Islet precursor cell (in vitro differentiated cells): ENCODE measurements around the gene APBA3.

ENCODE experiments used
- DNase-seq: peaks from one replicate; pipeline ENCODE4 v3.0.0-alpha.2; 2018

APBA3 gene, protein sequence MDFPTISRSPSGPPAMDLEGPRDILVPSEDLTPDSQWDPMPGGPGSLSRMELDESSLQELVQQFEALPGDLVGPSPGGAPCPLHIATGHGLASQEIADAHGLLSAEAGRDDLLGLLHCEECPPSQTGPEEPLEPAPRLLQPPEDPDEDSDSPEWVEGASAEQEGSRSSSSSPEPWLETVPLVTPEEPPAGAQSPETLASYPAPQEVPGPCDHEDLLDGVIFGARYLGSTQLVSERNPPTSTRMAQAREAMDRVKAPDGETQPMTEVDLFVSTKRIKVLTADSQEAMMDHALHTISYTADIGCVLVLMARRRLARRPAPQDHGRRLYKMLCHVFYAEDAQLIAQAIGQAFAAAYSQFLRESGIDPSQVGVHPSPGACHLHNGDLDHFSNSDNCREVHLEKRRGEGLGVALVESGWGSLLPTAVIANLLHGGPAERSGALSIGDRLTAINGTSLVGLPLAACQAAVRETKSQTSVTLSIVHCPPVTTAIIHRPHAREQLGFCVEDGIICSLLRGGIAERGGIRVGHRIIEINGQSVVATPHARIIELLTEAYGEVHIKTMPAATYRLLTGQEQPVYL

DNA sequence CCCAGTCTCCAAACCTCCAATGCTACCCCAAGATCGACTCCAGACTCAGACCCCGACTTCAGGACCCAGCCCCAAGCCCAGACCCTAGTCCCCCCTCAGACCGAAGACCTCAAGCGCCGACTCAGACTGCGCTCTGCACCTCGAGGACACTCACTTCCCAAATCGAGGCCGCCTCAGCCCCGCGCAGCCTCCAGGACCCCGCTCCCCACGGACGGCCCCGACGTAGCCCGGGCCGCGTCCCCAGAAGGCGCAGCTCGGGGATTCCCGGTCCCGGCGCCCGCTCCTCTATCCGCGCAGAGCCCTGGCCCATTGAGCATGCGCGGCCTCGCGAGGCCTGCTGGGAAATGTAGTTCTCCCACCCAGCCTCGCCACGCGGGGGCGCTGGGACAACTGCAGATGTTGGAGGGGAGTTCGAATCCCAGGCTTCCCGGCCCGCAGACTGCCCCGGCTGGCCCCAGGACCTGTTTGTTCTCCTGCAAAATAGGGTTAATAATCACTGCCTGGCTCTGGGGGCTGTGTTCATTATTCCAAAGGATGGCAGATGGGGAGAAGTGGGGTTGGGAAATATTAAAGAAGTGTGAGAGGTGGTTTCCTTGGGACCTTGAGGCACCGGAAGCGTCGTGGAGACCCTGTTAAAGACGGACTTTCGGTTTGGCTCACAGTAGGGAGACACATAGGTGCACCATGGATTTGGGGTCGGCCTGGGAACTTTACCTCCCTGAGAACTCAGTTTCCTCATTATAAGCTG is at the start of gene APBA3:
TSS of gene APBA3 (minus strand) at position 311 of the 748 bp plus-strand sequence. CDS start 1,428 bp downstream, outside the sequence.
- peak; percentile 96 for DNase-seq

DNA sequence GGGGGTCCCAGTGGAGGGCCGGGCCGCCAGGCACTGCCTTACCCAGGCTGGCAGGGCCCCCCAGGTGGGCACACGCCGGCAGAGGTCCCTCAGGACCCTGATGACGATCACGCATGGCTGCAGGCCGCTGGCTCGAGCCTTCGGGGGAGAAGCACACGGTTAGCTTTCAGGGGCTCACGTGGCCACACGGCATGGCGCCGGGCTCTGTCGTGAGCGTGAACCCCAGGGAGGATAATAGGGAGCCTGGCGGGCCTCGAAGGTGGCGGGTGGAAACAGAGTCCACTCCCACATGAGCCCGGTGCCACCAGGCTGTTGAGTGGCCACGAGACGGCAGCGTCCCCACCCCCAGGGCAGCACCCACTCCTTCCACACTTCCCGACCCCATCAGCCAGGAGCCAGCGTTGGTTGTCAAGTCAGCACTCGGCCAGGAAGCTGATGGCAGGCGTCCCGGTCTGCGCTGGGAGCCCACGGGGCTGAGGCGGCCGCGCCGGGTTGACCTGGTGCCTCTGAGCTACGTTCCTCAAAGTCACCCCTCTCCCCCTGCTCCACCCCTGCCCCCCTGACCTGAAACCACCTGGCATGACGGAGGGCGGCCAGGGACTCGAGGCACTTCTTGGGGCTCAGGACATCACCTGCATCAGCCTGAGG is 49.3 kb upstream of the APBA3 start:
- DNase-seq = no peak

DNA sequence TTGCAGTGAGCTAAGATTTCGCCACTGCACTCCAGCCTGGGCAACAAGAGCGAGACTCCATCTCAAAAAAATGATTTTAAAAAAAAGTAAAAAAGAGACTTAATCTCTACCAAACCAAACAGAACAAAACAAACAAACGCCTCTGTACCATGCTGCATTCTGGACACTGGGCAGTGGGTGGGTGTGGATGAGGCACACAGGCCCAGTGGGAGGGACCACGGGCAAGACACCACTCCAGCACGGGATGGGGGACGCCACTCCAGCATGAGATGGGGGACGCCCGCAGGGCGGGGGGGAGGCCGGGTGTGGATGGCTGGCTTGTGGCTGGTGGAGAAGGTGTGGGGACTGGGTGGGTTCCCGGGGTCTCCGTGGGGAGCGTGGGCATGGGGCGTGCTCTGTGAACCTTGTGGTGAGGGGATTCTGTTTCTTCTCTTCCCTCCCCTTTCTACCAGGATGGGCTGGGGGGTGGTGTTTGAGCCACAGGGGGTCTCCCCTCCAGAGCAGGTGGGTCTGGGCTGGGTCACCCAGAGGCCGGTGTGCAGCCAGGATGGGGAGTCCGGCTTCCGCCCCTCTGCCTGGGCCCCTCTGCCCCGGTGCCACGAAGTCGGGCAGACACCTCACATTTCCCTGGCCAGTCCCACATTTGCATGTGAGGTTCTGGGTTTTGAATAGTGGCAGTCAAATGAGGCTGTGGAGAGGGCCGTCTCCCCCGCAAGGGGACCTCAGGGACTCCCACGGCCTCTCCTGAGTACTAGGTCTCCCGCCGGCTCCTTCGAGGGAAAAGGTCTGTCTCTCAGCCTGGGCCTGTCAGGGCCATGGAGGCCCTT is 48.6 kb upstream of the APBA3 start:
- DNase-seq = no peak

DNA sequence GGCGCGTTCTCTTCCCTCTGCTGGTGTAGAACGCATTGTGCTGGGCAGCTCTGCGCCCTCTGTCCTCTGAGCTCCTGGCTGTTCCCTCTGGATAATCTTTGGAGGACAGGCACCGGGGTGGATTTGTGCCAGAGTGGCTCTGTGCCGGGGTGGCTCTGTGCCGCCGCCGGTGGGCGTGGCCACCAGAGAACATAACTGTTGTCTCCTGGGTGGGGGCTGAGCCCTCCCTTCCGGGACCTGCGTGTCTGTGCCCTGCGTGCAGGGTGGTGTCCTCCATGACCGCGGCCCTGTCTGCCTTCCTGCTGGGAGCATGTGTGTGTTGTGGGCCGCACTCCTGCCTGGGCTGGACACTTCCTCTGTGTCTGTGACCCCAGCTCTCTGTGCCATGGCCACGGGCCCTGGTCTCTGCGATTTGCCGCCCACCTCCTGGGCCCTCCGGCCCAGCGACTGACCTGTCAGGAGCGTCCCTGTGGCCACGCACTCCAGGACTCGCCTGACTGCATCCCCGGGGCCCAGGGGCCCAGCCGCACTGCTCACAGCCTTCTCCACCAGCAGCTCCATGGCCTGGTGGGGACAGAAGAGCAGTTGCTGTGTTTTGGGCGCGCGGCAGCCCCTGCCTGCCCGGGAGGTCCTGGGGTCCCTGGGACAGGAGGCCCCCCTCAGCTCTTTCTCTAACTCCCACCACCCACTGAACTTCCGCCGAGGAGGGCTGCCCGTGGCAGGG is 47.1 kb upstream of the APBA3 start:
- no peak for DNase-seq

DNA sequence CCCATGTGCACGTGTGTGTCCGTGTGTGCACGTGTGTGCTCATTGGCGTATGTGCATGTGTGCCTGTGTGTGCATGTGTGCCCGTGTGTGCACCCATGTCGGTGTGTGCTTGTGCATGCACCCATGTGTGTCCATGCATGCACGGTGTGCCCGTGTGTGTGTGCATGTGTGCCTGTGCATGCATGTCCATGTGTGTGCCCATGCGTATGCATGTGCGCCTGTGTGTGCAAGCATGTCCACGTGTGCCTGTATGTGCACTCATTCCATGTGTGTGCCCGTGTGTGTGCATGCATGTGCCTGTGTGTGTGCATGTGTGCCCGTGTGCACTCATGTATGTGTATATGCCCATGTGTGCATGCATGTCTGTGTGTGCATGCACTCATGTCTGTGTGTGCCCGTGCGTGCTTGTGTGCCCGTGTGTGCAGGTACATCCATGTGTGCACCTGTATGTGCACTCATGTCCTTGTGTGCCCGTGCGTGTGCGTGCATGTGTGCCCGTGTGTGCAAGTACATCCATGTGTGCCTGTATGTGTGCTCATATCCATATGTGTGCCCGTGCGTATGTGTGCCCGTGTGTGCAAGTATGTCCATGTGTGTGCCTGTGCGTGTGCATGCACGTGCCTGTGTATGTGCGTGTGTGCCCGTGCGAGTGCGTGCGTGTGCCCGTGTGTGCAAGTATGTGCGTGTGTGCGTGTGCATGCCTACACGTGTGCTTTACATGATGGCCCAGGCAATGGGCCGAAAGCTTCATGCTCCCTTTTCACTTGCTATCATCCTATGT is 46.3 kb upstream of the APBA3 start:
- no peak for DNase-seq

DNA sequence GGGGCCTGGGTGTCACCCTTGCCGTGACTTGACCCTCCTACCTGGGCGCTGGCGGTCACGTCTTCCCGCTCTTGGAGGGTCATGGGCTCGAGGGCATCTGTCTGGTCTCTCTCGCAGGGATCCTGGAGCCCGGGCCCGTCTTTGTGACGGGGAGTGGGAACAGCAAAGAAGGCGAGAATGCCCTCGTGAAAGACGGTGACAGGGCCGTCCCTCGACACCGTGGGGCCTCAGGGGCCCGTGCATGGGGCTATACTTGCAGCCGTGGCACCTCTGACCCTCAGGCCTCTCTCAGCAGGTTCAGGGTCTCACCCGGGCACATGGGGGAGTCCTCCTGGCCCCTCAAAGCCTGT is 45.6 kb upstream of the APBA3 start:
- DNase-seq = peak; percentile 45

DNA sequence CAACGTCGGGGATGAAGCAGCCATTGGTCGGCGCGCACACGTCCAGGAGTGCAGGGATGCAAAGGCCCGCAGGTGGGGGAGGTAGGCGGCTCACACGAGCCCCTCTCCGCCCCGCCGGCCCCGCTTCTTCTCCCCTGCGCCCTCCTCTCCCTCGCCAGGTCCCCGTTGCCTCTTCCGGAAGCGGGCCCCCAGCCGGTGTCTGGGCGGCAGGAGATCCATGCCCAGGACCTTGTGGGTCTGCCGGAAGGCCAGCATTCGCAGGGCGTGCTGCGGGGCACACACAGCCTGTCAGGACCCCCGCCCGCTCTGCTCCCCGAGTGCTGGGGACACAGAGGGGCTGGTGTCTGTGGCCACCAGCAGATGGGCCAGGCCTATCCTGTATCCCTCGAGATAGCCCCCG is 44.4 kb upstream of the APBA3 start:
- no peak for DNase-seq

DNA sequence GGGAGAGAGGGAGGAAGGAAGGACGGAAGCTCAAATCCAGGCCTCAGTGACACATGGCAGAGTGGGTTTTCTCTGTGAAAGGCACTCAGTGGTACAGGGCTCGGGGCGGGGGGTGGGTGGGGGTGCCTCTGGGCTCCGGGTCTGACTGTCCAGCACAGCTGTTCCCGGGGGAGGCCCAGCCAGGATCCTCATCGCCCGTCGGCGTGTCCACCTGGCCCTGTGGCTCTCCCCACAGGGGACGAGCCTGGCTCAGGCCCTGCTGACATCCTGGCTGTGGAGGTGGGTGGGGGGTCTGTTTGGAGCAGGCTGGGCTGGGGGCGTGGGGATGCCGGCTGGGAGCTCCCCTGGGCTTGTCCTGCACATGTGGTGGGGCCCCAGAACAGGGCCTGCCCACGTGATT is 42.9 kb upstream of the APBA3 start:
- DNase-seq = no peak

DNA sequence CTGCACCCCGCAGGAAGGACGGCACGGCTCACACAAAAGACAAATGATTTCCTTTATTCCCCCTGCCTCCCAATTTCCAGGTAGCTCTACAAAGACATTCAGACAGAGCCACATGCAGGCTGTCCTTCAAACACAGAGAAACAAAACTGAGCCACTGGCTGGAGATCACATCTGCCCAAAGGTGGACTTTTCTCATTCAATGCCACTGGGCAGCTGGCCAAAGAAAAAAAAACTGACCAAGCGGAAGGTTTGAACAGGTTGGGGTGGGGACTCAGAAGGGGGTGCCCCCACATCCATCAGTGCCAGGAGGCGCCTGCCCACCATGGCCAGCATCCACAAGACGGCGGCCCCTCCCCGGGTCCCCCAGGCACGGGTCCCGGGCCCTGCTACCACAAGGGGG is 42.5 kb upstream of the APBA3 start:
- DNase-seq = no peak

DNA sequence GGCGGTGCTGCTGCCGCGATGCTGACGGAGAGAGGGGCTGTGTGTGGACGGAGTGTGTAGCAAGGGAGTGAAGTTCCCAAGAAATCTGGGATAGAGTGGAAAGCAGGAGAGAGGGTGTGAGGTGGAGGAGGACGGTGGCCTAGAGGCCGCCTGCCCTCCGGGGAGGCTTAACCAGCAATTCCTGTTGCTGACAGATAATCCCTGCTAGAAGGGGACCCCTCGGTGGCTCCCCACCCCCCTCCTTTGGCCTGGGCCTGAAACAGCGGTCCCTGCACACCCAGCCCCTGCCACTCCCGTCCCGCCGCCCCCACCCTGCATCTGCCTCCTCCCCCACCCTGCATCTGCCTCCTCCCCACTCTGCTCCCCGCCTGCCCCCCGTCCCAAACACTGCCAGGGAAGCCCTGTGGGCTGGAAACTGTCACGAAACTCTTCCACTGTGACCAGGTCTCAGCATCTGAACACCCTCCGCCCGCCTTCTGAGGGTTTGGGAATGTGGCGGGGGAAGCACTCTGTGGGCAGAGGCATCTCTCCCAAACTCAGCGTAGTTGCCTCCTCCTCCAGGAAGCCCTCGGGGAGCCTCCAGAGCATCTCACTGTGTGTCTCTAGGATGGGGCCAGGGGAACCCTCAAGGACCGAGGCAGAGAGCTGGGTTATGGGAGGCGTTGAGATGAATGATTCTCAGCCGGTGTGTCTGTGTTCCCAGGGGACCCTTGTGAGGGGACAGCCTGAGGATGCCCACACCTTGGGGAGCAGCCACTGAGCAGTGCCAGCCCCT is 41.8 kb upstream of the APBA3 start:
- no peak for DNase-seq

DNA sequence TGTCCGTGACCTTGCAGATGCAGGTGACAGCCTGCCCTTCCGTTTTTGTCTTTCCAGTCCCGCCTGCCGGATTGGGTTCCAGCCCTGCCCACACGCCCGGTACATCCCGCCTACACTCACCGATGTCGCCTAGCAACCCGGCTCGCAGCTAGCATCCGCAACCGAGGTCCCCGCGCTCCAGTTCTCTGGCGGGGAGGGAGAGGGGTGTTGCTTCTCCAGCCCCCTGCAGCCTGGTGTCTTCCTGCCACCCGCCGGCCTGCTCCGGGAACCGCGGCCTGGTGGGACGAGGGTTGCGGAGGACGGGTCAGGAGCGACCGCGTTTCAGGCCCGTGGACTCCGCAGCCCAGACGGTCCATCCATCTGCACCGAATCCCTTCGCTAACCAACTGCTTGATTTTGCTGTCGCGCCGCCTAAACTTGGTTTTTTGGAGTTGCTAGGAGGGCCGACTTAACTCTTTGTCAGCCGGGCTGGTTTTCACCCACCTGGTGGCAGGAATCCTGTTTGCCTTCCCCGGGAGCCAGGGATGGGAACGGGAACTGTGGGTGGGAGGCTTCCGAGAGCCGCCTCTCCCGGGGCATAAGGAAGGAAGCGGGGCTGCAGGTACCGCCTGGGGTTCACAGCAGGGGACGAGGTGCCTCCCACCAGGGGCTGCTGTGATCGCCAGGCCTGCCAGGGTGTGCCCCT is 40.1 kb upstream of the APBA3 start:
- DNase-seq = no peak

DNA sequence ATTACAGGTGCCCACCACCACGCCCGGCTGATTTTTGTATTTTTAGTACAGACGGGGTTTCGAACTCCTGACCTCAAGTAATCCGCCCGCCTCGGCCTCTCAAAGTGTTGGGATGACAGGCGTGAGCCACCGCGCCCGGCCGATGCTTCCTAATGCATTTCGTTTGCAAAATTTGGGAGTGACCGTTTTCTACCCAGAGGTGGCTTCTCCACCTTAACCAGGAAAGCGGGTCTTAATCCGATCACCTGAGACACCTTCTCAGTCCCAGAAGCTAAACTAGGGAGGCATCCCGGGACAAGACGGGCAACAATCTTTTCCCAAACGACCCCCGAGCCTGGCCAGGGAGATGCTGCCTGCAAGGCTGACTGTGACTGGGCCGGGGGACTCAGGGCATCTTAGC is 39.5 kb upstream of the APBA3 start:
- DNase-seq = no peak

DNA sequence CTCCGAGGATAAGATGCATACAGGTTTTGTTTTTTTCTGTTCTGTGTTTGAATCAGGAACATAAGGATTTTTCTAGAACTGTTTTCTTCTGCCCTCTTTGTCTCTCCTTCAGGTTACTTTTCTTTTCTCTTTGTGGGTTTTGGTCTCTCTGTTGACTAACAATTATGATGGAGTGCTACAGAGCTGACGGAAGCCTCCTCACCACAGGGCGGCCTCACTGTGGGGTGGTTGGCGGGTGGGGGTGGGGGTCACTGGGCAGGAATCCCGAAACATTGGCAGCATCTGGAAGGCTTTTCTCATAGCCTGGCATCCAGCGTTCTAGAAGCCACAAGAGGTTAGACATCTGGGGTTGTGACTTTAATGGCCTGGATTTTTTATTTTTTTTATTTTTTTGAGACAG is 36.6 kb upstream of the APBA3 start:
- no peak for DNase-seq

DNA sequence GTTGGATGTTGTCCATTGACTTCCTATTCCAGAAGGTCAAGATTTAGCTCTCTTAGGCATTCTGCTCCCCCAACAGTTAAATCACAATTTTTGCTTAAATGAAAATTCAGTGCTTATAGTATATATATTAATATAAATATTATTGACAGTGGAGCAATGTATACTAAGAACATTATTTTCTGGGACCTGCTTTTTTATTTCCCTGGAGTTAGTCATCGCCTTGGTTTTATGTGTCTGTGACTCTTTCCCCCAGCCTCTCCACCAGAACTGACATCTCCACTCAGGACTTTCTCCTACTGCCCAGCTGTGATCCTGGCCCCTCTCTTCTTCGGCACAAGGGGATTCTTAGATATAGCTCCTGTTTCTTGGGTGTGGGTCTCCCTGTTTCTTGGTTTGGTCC is 34.9 kb upstream of the APBA3 start:
- DNase-seq = no peak

DNA sequence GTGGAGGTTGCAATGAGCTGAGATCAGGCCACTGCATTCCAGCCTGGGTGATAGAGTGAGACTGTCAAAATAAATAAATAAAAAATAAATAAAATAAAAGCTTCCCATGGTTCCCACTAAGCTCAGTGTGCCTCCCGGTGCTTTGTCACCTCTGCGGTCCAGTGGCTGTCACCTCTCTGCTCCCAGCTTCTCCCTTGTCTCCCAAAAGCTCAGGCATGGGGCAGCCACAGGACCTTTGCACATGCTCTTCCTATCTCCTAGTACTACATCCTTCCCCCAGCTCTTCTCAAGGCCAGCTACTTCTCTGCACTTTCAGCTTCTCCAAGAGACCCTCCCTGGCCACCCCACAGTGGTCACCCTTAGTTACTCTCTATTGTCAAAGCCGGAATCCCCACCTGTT is 32.3 kb upstream of the APBA3 start:
- DNase-seq = no peak

DNA sequence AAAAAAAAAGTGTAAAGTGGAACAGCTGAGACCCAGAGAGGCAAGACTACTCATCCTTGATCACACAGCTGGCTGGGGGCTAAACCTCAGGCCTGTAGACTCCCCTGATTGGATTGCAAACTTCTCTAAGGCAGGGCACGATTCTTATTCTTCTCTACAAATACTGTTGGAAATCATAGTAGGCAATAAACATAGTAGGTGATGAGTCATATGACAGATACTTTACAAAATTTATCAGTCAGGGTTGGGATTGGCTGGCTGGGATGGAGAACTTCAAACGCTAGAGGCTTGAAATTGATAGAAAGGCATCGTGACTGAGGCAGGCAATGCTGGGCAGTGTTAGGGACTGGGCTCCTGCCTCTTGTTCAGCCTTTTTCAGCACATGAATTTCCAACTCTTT is 30.6 kb upstream of the APBA3 start:
- DNase-seq = no peak

DNA sequence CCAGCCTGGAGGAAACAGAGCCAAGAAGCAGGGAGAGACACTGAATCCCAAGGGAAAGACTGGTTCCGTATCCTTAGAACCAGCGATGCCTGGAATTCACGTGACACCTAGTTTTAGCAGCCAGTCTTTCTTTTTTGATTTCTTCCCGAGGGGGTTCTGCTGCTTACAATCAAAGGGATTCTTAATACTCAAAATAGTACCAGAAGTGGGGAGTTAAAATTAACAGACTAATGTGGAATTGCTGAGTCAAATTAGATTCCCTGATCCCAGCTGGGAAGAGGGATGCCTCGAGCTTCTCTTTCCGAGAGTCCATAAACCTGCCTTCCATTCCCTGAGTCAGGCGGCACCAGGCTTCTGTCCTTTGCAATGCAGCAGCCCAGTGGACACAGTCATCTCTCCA is 29.4 kb upstream of the APBA3 start:
- DNase-seq = no peak

DNA sequence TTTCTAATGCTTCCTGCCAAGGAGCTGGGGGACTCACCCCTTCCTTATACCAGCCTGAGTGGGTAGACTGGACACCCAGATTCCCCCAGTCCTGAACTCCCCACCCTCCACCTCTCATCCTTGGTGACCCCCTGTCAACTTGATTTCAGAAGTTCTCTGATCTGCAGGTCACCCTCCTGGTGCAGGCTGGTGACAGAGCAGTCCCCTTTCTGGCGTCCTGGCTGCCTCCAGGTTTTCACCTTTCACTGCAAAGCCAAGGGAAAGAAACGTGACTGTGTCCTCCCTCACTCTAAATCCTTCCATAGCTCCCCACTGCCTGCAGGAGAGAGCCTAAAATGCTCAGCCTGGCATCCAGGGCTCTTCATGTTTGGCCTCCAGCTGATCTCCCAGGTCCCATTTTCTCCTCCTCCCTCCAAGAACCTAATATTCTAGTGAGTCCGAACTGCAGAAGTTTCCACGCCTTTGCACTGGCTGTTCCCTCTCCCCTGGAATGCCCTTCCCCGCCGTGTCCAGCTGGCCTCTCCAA is 28.8 kb upstream of the APBA3 start:
- DNase-seq = no peak

DNA sequence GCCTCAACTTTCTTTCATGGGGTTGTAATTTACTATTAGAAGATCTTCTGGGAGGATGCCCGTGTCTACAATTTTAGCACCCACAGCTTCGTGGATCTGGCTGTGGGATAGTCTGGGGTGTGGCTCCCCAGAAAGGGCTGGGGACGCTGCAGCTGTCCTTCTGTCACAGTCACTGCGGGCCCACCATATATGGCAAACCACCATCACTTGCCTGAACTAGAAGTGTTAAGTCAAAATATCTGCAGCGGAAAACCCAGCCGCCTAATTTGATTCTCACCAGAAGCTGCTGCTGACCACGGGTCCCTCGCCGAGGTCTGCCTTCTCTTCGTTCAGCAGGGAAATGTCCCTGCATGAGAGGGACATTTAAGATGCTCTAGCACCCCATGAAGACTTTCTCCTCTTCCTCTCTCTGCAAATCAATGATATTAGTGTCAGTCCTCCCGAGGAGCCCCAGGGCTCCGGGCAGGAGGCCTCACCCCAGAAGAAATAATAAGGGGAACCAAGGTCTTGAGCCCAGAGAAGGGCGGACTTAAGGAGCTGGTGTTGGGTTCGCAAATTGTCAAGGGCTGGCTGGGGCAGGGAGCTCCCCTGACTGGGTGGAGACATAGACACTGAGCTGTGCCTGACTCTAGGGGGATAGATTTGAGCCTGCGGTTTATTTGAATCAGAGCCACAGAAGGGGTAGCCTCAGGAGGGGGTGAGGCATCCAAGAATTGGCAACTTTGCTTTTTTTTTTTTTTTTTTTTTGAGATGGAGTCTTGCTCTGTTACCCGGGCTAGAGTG is 27.7 kb upstream of the APBA3 start:
- DNase-seq = no peak
